ENCODE measurements around the gene STIM2.

Gene STIM2

DNA sequence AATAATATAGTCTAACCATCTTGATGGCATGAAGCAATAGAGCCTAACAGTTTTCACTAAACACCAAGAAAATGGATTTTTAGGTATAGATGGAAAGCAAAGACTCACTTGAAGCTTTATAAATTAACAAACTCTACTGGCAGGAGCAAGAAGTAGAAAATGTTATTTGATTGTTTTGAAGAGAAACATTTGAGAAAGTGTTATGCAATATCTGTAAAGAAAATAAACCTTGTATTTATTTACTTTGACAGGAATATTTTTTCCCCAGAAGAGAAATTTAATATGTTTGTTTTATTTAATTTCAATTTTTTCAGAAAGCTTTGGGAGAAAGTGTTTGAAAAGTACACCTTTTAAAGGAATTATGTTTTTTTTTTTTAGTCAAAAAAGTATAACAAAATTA, 139.0 kb downstream of the STIM2 start:
- no peak overlapping the region for H3K4me3 ChIP-seq (replicated peaks; ENCODE audit: low read depth, low read length)
- DNase-seq (ENCODE audit: extremely low read depth, low read depth) = no peak
- TF ChIP-seq, protein P1, sequence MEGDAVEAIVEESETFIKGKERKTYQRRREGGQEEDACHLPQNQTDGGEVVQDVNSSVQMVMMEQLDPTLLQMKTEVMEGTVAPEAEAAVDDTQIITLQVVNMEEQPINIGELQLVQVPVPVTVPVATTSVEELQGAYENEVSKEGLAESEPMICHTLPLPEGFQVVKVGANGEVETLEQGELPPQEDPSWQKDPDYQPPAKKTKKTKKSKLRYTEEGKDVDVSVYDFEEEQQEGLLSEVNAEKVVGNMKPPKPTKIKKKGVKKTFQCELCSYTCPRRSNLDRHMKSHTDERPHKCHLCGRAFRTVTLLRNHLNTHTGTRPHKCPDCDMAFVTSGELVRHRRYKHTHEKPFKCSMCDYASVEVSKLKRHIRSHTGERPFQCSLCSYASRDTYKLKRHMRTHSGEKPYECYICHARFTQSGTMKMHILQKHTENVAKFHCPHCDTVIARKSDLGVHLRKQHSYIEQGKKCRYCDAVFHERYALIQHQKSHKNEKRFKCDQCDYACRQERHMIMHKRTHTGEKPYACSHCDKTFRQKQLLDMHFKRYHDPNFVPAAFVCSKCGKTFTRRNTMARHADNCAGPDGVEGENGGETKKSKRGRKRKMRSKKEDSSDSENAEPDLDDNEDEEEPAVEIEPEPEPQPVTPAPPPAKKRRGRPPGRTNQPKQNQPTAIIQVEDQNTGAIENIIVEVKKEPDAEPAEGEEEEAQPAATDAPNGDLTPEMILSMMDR (IDR thresholded peaks at IDR 0.05; ENCODE audit: low read depth, low read length, missing control alignments) = no peak

DNA sequence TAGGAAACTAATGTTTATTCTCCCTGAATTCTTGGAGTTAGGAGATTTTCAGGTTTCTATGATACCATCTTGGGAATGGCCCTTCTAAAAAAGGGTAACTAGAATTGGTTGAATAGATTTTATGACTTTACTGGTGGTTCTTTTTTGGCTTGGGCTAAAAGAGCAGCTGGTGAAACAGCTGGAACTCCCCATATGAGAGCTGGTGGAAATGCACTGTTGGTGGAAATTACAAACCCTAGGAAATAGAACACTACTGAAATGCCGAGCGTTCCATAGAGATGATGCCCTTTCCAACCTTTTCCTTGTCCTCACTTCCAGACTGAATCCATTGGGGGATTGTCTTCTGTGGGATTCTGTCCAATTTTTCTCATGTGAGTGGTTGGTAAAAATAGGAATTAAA, 139.5 kb downstream of the STIM2 start:
- no peak overlapping the region for H3K4me3 ChIP-seq (replicated peaks; ENCODE audit: low read depth, low read length)
- no peak for DNase-seq (ENCODE audit: extremely low read depth, low read depth)
- TF ChIP-seq, protein P1 (IDR thresholded peaks at IDR 0.05; ENCODE audit: low read depth, low read length, missing control alignments) = no peak

DNA sequence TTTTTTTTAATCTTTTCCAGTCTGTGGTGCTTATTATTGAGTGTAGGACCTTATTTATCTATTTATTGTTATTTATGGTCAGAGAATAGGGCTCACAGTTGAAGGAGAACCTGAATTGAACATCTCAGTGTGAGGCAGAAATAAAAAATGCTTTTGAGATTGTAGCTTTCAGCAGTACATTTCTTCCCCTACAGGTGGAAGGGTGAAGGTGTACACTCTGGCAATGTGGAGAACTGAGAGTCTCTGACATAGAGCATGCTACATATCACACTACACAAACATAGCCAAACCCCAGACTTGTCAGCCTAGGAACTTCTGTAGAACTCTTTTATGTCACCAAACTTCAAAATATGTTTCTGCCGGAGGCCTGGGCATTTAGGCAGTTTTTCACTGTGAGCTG, 140.2 kb downstream of the STIM2 start:
- TF ChIP-seq, protein P1 (IDR thresholded peaks at IDR 0.05; ENCODE audit: low read depth, low read length, missing control alignments) = no peak
- no peak overlapping the region for H3K4me3 ChIP-seq (replicated peaks; ENCODE audit: low read depth, low read length)
- no peak for DNase-seq (ENCODE audit: extremely low read depth, low read depth)

DNA sequence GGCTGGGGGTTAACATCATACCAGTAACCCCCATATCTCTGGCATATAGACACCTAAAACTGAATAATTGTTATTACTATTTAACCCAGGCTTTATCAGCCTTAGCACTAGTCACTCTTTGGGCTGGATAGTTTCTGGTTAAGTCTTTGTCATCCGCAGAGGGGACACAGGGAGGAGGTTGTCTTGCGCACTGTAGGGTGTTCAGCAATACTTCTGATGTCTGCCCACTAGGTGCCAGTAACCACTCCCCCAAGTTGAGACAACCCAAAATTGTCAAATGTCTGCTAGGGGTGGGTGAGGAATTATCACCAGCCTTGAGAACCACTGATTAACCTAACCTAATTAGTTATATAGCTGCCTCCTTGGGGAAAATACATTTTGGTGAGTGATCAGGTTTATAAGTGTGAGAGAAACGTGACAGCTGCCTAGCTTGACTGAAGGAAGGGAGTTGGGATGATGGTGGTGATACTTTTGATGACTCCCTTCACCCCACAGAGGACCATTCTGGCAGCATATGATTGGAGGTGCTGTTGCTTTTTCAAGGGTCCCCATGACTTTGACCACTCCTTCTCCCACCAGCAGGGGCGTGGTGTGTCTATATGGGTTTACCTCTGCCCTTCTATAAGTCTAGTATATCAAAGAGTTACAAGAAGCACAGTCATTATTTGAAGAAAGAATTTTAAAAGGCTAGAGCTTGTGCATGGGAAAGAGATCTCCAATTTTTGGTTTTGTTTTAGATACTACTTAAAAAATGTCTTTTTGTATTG, 140.9 kb downstream of the STIM2 start:
- no peak for DNase-seq (ENCODE audit: extremely low read depth, low read depth)
- no peak overlapping the region for H3K4me3 ChIP-seq (replicated peaks; ENCODE audit: low read depth, low read length)
- TF ChIP-seq, protein P1 (IDR thresholded peaks at IDR 0.05; ENCODE audit: low read depth, low read length, missing control alignments) = no peak

DNA sequence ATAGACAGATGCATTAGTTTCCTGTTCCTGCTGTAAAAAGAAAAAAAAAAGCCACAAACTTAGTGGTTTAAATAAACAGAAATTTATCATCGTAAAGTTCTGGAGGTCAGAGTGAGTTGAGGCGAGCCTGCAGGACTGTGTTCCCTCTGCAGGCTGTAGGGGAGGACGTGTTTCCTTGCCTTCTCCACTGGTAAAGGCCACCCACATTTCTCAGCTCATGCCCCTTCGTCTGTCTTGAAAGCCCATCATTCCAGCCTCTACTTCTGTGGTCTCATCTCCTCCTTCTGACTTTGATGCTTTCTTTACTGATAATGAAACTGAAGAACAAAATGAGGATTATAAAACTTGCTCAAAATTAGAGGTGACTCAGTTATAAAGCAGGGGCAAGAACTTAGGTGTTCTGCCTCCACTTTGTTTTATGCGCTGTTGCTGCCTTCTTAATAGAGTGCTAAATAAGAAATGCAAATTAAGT, 143.0 kb downstream of the STIM2 start:
- peak; percentile 56 for DNase-seq (ENCODE audit: extremely low read depth, low read depth)
- TF ChIP-seq, protein P1 (IDR thresholded peaks at IDR 0.05; ENCODE audit: low read depth, low read length, missing control alignments) = peak; percentile 15
- H3K4me3 ChIP-seq (replicated peaks; ENCODE audit: low read depth, low read length) = no peak overlapping the region

DNA sequence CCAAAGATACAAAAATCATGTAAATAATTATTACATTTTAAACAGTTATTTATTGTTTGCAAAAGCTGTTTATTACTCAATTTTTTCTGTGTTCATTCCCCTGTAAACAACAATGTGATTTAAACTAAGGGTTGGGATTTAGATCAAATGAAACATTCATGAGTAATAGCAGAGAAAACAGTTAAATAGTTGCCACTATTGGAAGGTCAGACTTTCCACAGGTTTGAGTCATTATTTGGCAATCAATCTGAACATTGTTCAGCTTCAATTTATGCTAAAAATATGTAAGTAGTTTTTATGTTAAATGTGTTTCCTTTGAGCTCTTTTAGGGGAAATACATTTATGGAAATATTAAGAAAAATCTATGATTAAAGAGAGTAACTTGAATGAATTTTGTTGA, 144.9 kb downstream of the STIM2 start:
- no peak overlapping the region for H3K4me3 ChIP-seq (replicated peaks; ENCODE audit: low read depth, low read length)
- TF ChIP-seq, protein P1 (IDR thresholded peaks at IDR 0.05; ENCODE audit: low read depth, low read length, missing control alignments) = no peak
- no peak for DNase-seq (ENCODE audit: extremely low read depth, low read depth)
